ENCODE data around the gene NUMB.

NUMB gene

DNA sequence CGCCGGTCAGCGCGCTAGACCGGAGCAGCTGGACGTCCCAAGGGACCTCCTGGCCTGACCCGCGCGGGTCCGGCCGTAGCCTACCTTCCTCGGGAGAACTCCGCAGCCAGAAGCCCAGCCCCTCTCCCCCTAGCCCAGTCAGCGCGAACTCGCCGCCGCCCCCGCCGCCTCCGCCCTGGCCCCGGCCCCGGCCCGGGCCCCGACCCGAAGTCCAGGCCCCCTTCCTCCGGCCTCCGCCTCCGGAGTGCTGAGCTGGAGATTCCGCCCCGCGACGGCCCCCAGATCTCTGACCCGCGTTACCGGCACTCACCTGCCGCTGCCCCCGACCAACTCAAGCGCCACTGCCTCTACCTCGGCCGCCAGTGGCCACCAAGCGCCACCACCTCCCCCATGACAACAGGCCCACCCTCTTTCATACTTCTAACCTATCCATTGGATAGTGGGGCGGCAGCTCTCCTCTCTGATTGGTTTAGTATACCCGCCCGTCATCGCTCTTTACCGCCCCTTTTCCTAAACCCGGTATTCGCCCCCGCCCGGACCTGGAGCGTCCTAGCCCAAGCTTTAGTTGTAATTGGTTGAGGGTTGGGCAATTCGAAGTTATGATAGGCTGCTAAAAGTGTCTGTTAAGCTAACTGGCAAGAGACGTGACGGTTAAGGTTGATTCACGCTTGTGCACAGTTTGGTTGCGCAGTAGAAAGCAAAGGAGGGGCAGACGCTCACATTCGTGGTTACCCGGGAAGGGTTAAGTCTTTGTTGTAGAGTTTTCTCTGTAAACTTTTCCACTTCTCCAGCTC is at the start of gene NUMB:
Gene NUMB (minus strand): TSS at position 364 of the 794 bp plus-strand sequence. CDS start 102,795 bp downstream, outside the sequence.
- no peak for TF ChIP-seq CTCF (conservative IDR thresholded peaks at IDR 0.05)
- H3K27ac ChIP-seq = peak within 1 kb of the TSS; percentile 91

- no peak for TF ChIP-seq CTCF (conservative IDR thresholded peaks at IDR 0.05)
- H3K27ac ChIP-seq = no peak overlapping the region
These were observed 45.3 kb upstream of the NUMB start for GRCh38 chr14:73503648-73504047.

DNA sequence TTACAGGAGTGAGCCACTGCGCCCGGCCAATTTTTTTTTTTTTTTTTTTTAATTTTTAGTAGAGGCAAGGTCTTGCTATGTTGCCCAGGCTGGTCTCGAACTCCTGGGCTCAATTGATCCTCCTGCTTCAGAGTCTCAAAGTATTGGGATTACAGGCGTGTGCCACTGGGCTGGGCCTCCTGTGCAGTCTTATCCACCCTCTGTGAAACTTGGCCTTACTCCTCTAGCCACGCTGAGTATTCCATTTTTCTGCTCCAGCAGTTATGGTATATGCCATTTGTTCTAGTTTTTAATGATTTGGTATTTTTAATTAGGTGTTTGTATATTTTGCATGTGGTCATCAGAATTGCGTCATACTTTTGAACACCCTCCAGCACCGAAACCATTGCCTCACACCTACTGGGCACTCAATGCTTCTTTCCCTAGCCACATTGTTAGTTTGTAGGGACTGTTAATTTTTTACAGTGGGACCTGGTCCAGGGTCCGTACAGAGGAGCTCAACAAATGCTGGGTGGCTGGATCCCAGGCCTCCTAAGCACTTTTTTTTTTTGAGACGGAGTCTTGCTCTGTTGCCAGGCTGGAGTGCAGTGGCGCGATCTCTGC is 43.8 kb upstream of the NUMB start:
- H3K27ac ChIP-seq = no peak overlapping the region

DNA sequence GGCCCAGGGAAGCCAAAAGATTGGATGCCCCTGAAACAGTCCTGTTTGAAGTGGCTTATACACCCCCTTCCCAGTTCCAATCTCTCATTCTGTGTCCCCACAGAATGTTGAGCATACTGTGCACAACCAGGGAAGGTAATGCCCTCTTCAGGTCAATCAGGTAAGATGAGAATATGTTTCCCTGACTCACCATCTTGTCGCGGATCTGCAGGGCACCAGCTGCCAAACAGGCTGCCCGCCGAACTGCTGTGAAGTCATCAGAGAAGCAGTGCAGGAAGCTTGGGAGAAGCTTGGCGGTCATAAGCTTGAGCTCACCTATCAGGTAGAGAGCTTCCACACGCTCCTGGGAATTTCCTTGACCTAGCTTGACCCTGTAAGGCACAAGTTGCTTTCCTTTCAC is 42.0 kb upstream of the NUMB start:
- H3K27ac ChIP-seq = no peak overlapping the region
- TF ChIP-seq CTCF (conservative IDR thresholded peaks at IDR 0.05) = no peak

More for the DNA sequence above, 43.8 kb upstream of the NUMB start:
- TF ChIP-seq CTCF (conservative IDR thresholded peaks at IDR 0.05) = no peak

DNA sequence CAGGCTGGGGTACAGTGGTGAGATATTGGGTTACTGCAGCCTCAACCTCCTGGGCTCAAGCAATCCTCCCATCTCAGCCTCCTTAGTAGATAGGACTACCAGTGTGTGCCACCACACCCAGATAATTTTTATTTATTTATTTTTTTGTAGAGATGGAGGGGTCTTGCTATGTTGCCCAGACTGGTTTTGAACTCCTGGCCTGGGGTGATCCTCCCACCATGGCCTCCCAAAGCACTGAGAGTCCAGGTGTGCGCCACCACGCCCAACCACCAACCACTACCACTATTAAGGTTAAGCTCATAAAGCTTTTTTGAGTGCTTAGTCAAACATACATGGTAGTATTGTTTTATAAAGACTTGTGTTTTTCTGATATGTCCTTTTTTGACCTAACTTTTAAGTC is 36.2 kb upstream of the NUMB start:
- no peak for TF ChIP-seq CTCF (conservative IDR thresholded peaks at IDR 0.05)
- H3K27ac ChIP-seq = no peak overlapping the region

DNA sequence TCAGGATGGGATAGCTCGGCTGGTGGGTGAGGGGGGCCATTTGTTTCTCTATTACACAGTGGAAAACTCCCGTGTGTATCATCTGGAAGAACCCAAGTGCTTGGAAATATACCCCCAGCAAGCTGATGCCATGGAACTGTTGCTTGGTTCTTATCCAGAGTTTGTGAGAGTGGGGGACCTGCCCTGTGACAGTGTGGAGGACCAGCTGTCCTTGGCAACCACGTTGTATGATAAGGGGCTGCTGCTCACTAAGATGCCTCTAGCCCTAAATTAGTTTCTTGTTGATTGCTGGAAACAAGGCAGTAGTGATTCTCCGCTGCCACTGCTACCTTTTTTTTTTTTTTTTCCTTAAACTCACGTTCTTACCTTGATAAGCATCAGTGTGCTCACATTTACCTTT is 34.3 kb upstream of the NUMB start:
- no peak overlapping the region for H3K27ac ChIP-seq
- TF ChIP-seq CTCF (conservative IDR thresholded peaks at IDR 0.05) = no peak

- no peak for TF ChIP-seq CTCF (conservative IDR thresholded peaks at IDR 0.05)
- no peak overlapping the region for H3K27ac ChIP-seq
These were observed 33.8 kb upstream of the NUMB start for GRCh38 chr14:73492043-73492552.
